ENCODE data around the gene DUSP9.

- TF ChIP-seq POLR2A (IDR thresholded peaks at IDR 0.05; ENCODE audit: low read depth, low read length) (no peak), TAF1 (IDR thresholded peaks at IDR 0.05; ENCODE audit: borderline replicate concordance, low read depth, low read length) (no peak), POLR2AphosphoS5 (IDR thresholded peaks at IDR 0.05; ENCODE audit: low read depth, low read length) (no peak)
Measured at GRCh38 chrX:153645151-153645550, 1.9 kb upstream of the DUSP9 start.

Data from GM12892 (cell line).